GM12891 (cell line): ENCODE measurements around the gene ADGRE1.
A peak's percentile ranks its signal among the peaks of the same experiment; 100 is the strongest.

Source experiments
- DNase-seq: peaks from one replicate; pipeline ENCODE4 v3.0.0; 2011; ENCODE audit warnings: low spot score; ENCODE audit not compliant: insufficient read length
- FAIRE-seq: peaks from 2 replicates; lab custom pipeline; 2011; peaks lifted over from hg19 to GRCh38; lab: Jason Lieb, UNC
- PAX5 ChIP-seq: IDR thresholded peaks from 2 replicates; pipeline ENCODE4 v1.6.1; 2011; ENCODE audit warnings: low read length, moderate library complexity, mild to moderate bottlenecking; ENCODE audit not compliant: insufficient read depth, severe bottlenecking
- POLR2A ChIP-seq: IDR thresholded peaks from 2 replicates; pipeline ENCODE4 v1.6.1; 2011; ENCODE audit warnings: low read depth, low read length, control low read depth
- POLR2AphosphoS5 ChIP-seq: IDR thresholded peaks from 2 replicates; pipeline ENCODE4 v1.6.1; 2011; ENCODE audit warnings: low read depth, low read length, control low read depth
- POU2F2 ChIP-seq: IDR thresholded peaks from 2 replicates; pipeline ENCODE4 v1.6.1; 2011; ENCODE audit warnings: low read depth, mild to moderate bottlenecking, control low read depth, low read length, moderate library complexity
- SPI1 ChIP-seq: IDR thresholded peaks from 2 replicates; pipeline ENCODE4 v1.6.1; 2011; ENCODE audit warnings: low read depth, low read length, control low read depth
- TAF1 ChIP-seq: IDR thresholded peaks from 2 replicates; pipeline ENCODE4 v1.6.1; 2011; ENCODE audit warnings: low read depth, low read length, control low read depth

ADGRE1 gene

GRCh38 chr19:6876748-6877147, 10.6 kb upstream of the ADGRE1 start:
- no peak for FAIRE-seq
- DNase-seq, result no peak
- TF ChIP-seq SPI1, result no peak
- TF ChIP-seq POU2F2, result no peak
- no peak for TF ChIP-seq POLR2AphosphoS5
- no peak for TF ChIP-seq TAF1
- no peak for TF ChIP-seq PAX5
- no peak for TF ChIP-seq POLR2A

GRCh38 chr19:6877766-6878165, 9.6 kb upstream of the ADGRE1 start:
- FAIRE-seq, result no peak
- TF ChIP-seq SPI1, result no peak
- no peak for TF ChIP-seq TAF1
- no peak for TF ChIP-seq PAX5
- no peak for TF ChIP-seq POU2F2
- TF ChIP-seq POLR2AphosphoS5, result no peak
- TF ChIP-seq POLR2A, result no peak
- no peak for DNase-seq

GRCh38 chr19:6886277-6886897, 992 bp upstream of the ADGRE1 start:
- no peak for DNase-seq
- TF ChIP-seq PAX5, result no peak
- peak; percentile 40 for FAIRE-seq

GRCh38 chr19:6888967-6889366, 1.6 kb downstream of the ADGRE1 start:
- TF ChIP-seq POLR2A (no peak), POLR2AphosphoS5 (no peak), TAF1 (no peak), SPI1 (no peak), POU2F2 (no peak), PAX5 (no peak)
- peak; percentile 77 for FAIRE-seq
- no peak for DNase-seq

GRCh38 chr19:6890401-6890913, 3.1 kb downstream of the ADGRE1 start:
- DNase-seq, result no peak

GRCh38 chr19:6890938-6891337, 3.6 kb downstream of the ADGRE1 start:
- FAIRE-seq (no peak), DNase-seq (no peak)
- TF ChIP-seq POLR2AphosphoS5 (no peak), POLR2A (no peak), POU2F2 (no peak), TAF1 (no peak), SPI1 (no peak), PAX5 (no peak)

More at GRCh38 chr19:6890401-6890913, 3.1 kb downstream of the ADGRE1 start:
- FAIRE-seq, result no peak
- TF ChIP-seq POU2F2 (no peak), PAX5 (no peak), POLR2A (no peak), POLR2AphosphoS5 (no peak), TAF1 (no peak), SPI1 (no peak)

GRCh38 chr19:6891761-6892385, 4.5 kb downstream of the ADGRE1 start:
- DNase-seq (no peak), FAIRE-seq (no peak)
- no peak for TF ChIP-seq PAX5
- TF ChIP-seq POLR2A, result no peak
- no peak for TF ChIP-seq POLR2AphosphoS5
- peak; percentile 31; the same call in 1 of the 2 replicates for TF ChIP-seq SPI1
- TF ChIP-seq POU2F2, result no peak
- TF ChIP-seq TAF1, result no peak

- no peak for TF ChIP-seq POLR2A
- no peak for TF ChIP-seq TAF1
- TF ChIP-seq PAX5, result no peak
- TF ChIP-seq POLR2AphosphoS5, result no peak
- TF ChIP-seq SPI1, result no peak
- TF ChIP-seq POU2F2, result no peak
- DNase-seq, result no peak
- no peak for FAIRE-seq
These were observed 6.9 kb downstream of the ADGRE1 start for GRCh38 chr19:6894313-6894712.

GRCh38 chr19:6903446-6903845, 16.1 kb downstream of the ADGRE1 start:
- DNase-seq (no peak), FAIRE-seq (no peak)
- TF ChIP-seq SPI1, result no peak
- no peak for TF ChIP-seq POLR2AphosphoS5

GRCh38 chr19:6906559-6907060, 19.2 kb downstream of the ADGRE1 start:
- TF ChIP-seq POLR2A (no peak), SPI1 (no peak), POU2F2 (no peak)
- FAIRE-seq, result no peak

More at GRCh38 chr19:6906559-6907060, 19.2 kb downstream of the ADGRE1 start:
- no peak for DNase-seq
